ENCODE data around the gene GPR150.

The GPR150 gene

GRCh38 chr5:95599252-95599651 is 20.6 kb upstream of the GPR150 start:
- Histone ChIP-seq H3K4me3 (ENCODE audit: control insufficient read depth in 1 of 7, extremely low read depth in 1 of 7, insufficient read depth in 4 of 7, low read depth in 2 of 7, low read length in 6 of 7) (no peak overlapping the region), H3K36me3 (ENCODE audit: control insufficient read depth in 4 of 4, insufficient read depth in 4 of 4, low read length in 3 of 4) (peaks cover 4 to 8% (median 7%) of the 10 kb centered on the region in 4 experiments), H3K27ac (ENCODE audit: insufficient read depth in 1 of 2, low read depth in 1 of 2, low read length in 2 of 2, poor library complexity in 1 of 2, severe bottlenecking in 2 of 2) (no peak overlapping the region), H3K9me3 (ENCODE audit: control extremely low read depth in 1 of 5, control insufficient read depth in 4 of 5, insufficient read depth in 2 of 5, low read depth in 1 of 5, low read length in 4 of 5) (no peaks in the 10 kb centered on the region), H3K27me3 (replicated peaks in 2 of 5; ENCODE audit: control insufficient read depth in 4 of 5, insufficient read depth in 5 of 5, low read length in 4 of 5) (no peaks in the 10 kb centered on the region), H3K4me1 (ENCODE audit: control extremely low read depth in 1 of 4, control insufficient read depth in 4 of 4, insufficient read depth in 4 of 4, low read length in 3 of 4) (no peaks in the 10 kb centered on the region)
- WGBS (ENCODE audit: insufficient coverage), result 88% methylated on average over 1 of the region's 1 CpG
- ChIA-PET POLR2A (no interaction called here), CTCF (no interaction called here)
- no peak for DNase-seq

GRCh38 chr5:95600557-95600956 is 19.3 kb upstream of the GPR150 start:
- CTCF ChIA-PET, result no interaction called here
- DNase-seq, result no peak
- Histone ChIP-seq H3K36me3 (ENCODE audit: control insufficient read depth in 4 of 4, insufficient read depth in 4 of 4, low read length in 3 of 4) (peaks cover 4 to 9% (median 7%) of the 10 kb centered on the region in 4 experiments), H3K9me3 (ENCODE audit: control extremely low read depth in 1 of 5, control insufficient read depth in 4 of 5, insufficient read depth in 2 of 5, low read depth in 1 of 5, low read length in 4 of 5) (no peaks in the 10 kb centered on the region), H3K27ac (ENCODE audit: insufficient read depth in 1 of 2, low read depth in 1 of 2, low read length in 2 of 2, poor library complexity in 1 of 2, severe bottlenecking in 2 of 2) (no peak overlapping the region), H3K4me1 (ENCODE audit: control extremely low read depth in 1 of 4, control insufficient read depth in 4 of 4, insufficient read depth in 4 of 4, low read length in 3 of 4) (no peaks in the 10 kb centered on the region), H3K4me3 (ENCODE audit: control insufficient read depth in 1 of 7, extremely low read depth in 1 of 7, insufficient read depth in 4 of 7, low read depth in 2 of 7, low read length in 6 of 7) (no peak overlapping the region), H3K27me3 (replicated peaks in 2 of 5; ENCODE audit: control insufficient read depth in 4 of 5, insufficient read depth in 5 of 5, low read length in 4 of 5) (no peaks in the 10 kb centered on the region)
- no CpG with 5 or more reads among the region's 1 CpG for WGBS (ENCODE audit: insufficient coverage)
- POLR2A ChIA-PET, result no interaction called here

GRCh38 chr5:95605786-95606185 is 14.1 kb upstream of the GPR150 start:
- H3K9me3 ChIP-seq (ENCODE audit: control extremely low read depth in 1 of 5, control insufficient read depth in 4 of 5, insufficient read depth in 2 of 5, low read depth in 1 of 5, low read length in 4 of 5), result peaks cover 0 to 1% (median 0%) of the 10 kb centered on the region in 5 experiments
- H3K27me3 ChIP-seq (replicated peaks in 2 of 5; ENCODE audit: control insufficient read depth in 4 of 5, insufficient read depth in 5 of 5, low read length in 4 of 5), result no peaks in the 10 kb centered on the region
- 100% methylated on average over 4 of the region's 5 CpGs for WGBS (ENCODE audit: insufficient coverage)
- no peak overlapping the region for H3K27ac ChIP-seq (ENCODE audit: insufficient read depth in 1 of 2, low read depth in 1 of 2, low read length in 2 of 2, poor library complexity in 1 of 2, severe bottlenecking in 2 of 2)
- no peaks in the 10 kb centered on the region for H3K4me1 ChIP-seq (ENCODE audit: control extremely low read depth in 1 of 4, control insufficient read depth in 4 of 4, insufficient read depth in 4 of 4, low read length in 3 of 4)
- DNase-seq, result no peak
- ChIA-PET POLR2A (no interaction called here), CTCF (no interaction called here)
- H3K36me3 ChIP-seq (ENCODE audit: control insufficient read depth in 4 of 4, insufficient read depth in 4 of 4, low read length in 3 of 4), result peaks cover 0 to 6% (median 5%) of the 10 kb centered on the region in 4 experiments
- no peak overlapping the region for H3K4me3 ChIP-seq (ENCODE audit: control insufficient read depth in 1 of 7, extremely low read depth in 1 of 7, insufficient read depth in 4 of 7, low read depth in 2 of 7, low read length in 6 of 7)

GRCh38 chr5:95606419-95606818 is 13.5 kb upstream of the GPR150 start:
- ChIA-PET POLR2A (no interaction called here), CTCF (no interaction called here)
- H3K27ac ChIP-seq (ENCODE audit: insufficient read depth in 1 of 2, low read depth in 1 of 2, low read length in 2 of 2, poor library complexity in 1 of 2, severe bottlenecking in 2 of 2), result no peak overlapping the region
- peaks cover 0 to 1% (median 0%) of the 10 kb centered on the region in 5 experiments for H3K9me3 ChIP-seq (ENCODE audit: control extremely low read depth in 1 of 5, control insufficient read depth in 4 of 5, insufficient read depth in 2 of 5, low read depth in 1 of 5, low read length in 4 of 5)
- H3K4me1 ChIP-seq (ENCODE audit: control extremely low read depth in 1 of 4, control insufficient read depth in 4 of 4, insufficient read depth in 4 of 4, low read length in 3 of 4), result no peaks in the 10 kb centered on the region
- H3K4me3 ChIP-seq (ENCODE audit: control insufficient read depth in 1 of 7, extremely low read depth in 1 of 7, insufficient read depth in 4 of 7, low read depth in 2 of 7, low read length in 6 of 7), result no peak overlapping the region
- H3K27me3 ChIP-seq (replicated peaks in 2 of 5; ENCODE audit: control insufficient read depth in 4 of 5, insufficient read depth in 5 of 5, low read length in 4 of 5), result no peaks in the 10 kb centered on the region
- no peak for DNase-seq
- peaks cover 0 to 2% (median under 1%) of the 10 kb centered on the region in 4 experiments for H3K36me3 ChIP-seq (ENCODE audit: control insufficient read depth in 4 of 4, insufficient read depth in 4 of 4, low read length in 3 of 4)
- WGBS (ENCODE audit: insufficient coverage), result no CpG with 5 or more reads among the region's 1 CpG

GRCh38 chr5:95609711-95610110 is 10.2 kb upstream of the GPR150 start:
- Histone ChIP-seq H3K27me3 (replicated peaks in 2 of 5; ENCODE audit: control insufficient read depth in 4 of 5, insufficient read depth in 5 of 5, low read length in 4 of 5) (no peaks in the 10 kb centered on the region), H3K36me3 (ENCODE audit: control insufficient read depth in 4 of 4, insufficient read depth in 4 of 4, low read length in 3 of 4) (no peaks in the 10 kb centered on the region), H3K27ac (ENCODE audit: insufficient read depth in 1 of 2, low read depth in 1 of 2, low read length in 2 of 2, poor library complexity in 1 of 2, severe bottlenecking in 2 of 2) (no peak overlapping the region), H3K4me1 (ENCODE audit: control extremely low read depth in 1 of 4, control insufficient read depth in 4 of 4, insufficient read depth in 4 of 4, low read length in 3 of 4) (no peaks in the 10 kb centered on the region), H3K4me3 (ENCODE audit: control insufficient read depth in 1 of 7, extremely low read depth in 1 of 7, insufficient read depth in 4 of 7, low read depth in 2 of 7, low read length in 6 of 7) (no peak overlapping the region), H3K9me3 (ENCODE audit: control extremely low read depth in 1 of 5, control insufficient read depth in 4 of 5, insufficient read depth in 2 of 5, low read depth in 1 of 5, low read length in 4 of 5) (peaks cover 0 to 10% (median 8%) of the 10 kb centered on the region in 5 experiments)
- no peak for DNase-seq
- WGBS (ENCODE audit: insufficient coverage), result 100% methylated on average over 2 of the region's 3 CpGs
- ChIA-PET POLR2A (interaction anchor here (0.6 kb wide), 1 partner anchor 481 kb away, joined by 3 read pairs; no protein-coding TSS in a partner anchor), CTCF (interaction anchor here (1.1 kb wide), 1 partner anchor 54 kb away, joined by 4 read pairs; no protein-coding TSS in a partner anchor)

GRCh38 chr5:95610546-95610945 is 9.3 kb upstream of the GPR150 start:
- WGBS (ENCODE audit: insufficient coverage), result 100% methylated on average over 2 of the region's 7 CpGs
- Histone ChIP-seq H3K4me3 (ENCODE audit: control insufficient read depth in 1 of 7, extremely low read depth in 1 of 7, insufficient read depth in 4 of 7, low read depth in 2 of 7, low read length in 6 of 7) (no peak overlapping the region), H3K36me3 (ENCODE audit: control insufficient read depth in 4 of 4, insufficient read depth in 4 of 4, low read length in 3 of 4) (no peaks in the 10 kb centered on the region), H3K27me3 (replicated peaks in 2 of 5; ENCODE audit: control insufficient read depth in 4 of 5, insufficient read depth in 5 of 5, low read length in 4 of 5) (no peaks in the 10 kb centered on the region), H3K9me3 (ENCODE audit: control extremely low read depth in 1 of 5, control insufficient read depth in 4 of 5, insufficient read depth in 2 of 5, low read depth in 1 of 5, low read length in 4 of 5) (peaks cover 0 to 10% (median 8%) of the 10 kb centered on the region in 5 experiments), H3K4me1 (ENCODE audit: control extremely low read depth in 1 of 4, control insufficient read depth in 4 of 4, insufficient read depth in 4 of 4, low read length in 3 of 4) (no peaks in the 10 kb centered on the region), H3K27ac (ENCODE audit: insufficient read depth in 1 of 2, low read depth in 1 of 2, low read length in 2 of 2, poor library complexity in 1 of 2, severe bottlenecking in 2 of 2) (no peak overlapping the region)
- ChIA-PET CTCF (interaction anchor here (1.1 kb wide), 1 partner anchor 53 kb away, joined by 4 read pairs; no protein-coding TSS in a partner anchor), POLR2A (no interaction called here)
- no peak for DNase-seq

- Histone ChIP-seq H3K36me3 (ENCODE audit: control insufficient read depth in 4 of 4, insufficient read depth in 4 of 4, low read length in 3 of 4) (no peaks in the 10 kb centered on the region), H3K9me3 (ENCODE audit: control extremely low read depth in 1 of 5, control insufficient read depth in 4 of 5, insufficient read depth in 2 of 5, low read depth in 1 of 5, low read length in 4 of 5) (peaks cover 0 to 10% (median 8%) of the 10 kb centered on the region in 5 experiments), H3K27me3 (replicated peaks in 2 of 5; ENCODE audit: control insufficient read depth in 4 of 5, insufficient read depth in 5 of 5, low read length in 4 of 5) (no peaks in the 10 kb centered on the region), H3K4me3 (ENCODE audit: control insufficient read depth in 1 of 7, extremely low read depth in 1 of 7, insufficient read depth in 4 of 7, low read depth in 2 of 7, low read length in 6 of 7) (no peak overlapping the region), H3K4me1 (ENCODE audit: control extremely low read depth in 1 of 4, control insufficient read depth in 4 of 4, insufficient read depth in 4 of 4, low read length in 3 of 4) (no peaks in the 10 kb centered on the region), H3K27ac (ENCODE audit: insufficient read depth in 1 of 2, low read depth in 1 of 2, low read length in 2 of 2, poor library complexity in 1 of 2, severe bottlenecking in 2 of 2) (no peak overlapping the region)
- ChIA-PET CTCF (interaction anchor here (1.2 kb wide), 1 partner anchor 119 kb away, joined by 3 read pairs; no protein-coding TSS in a partner anchor), POLR2A (no interaction called here)
- DNase-seq, result no peak
- WGBS (ENCODE audit: insufficient coverage), result 100% methylated on average over 1 of the region's 3 CpGs
Observed at GRCh38 chr5:95611396-95611795, 8.5 kb upstream of the GPR150 start.

Measured in common myeloid progenitor, CD34-positive (primary cell).